Lower leg skin (tissue), 3 donors: ENCODE measurements around the gene SH3RF3.

ENCODE experiments used
- POLR2A ChIP-seq, 2 donors: fragments of 450-650 bp; IDR thresholded peaks; one replicate each; pipeline ENCODE4 v1.6.1; 2016 to 2017; ENCODE audit warnings: antibody characterized with exemption in 2 of 2, mild to moderate bottlenecking in 1 of 2, moderate library complexity in 1 of 2
- TF ChIP-seq, protein P1 (sequence below), 3 donors: fragments of 450-650 bp; IDR thresholded peaks; one replicate each; pipeline ENCODE4 v1.5.1; 2016; ENCODE audit warnings: antibody characterized with exemption in 3 of 3, mild to moderate bottlenecking in 3 of 3, moderate library complexity in 2 of 3

DNA sequence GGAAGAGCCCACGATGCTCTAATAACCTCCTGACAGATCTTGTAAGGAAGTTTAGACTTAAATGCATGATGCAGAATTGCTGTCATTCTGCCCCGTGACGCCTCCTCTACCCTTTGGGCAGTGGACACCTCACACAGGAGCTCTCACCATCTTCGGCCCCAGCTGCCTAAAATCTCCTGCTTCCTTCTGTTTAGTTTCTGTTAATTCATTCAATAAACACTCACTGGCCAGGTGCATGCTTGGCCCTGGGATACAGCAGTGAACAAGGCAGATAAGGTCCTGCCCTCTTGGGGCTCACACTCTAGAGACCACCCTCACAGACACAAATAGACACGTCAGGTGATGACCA is 403.7 kb downstream of the SH3RF3 start:
- TF ChIP-seq, protein P1, sequence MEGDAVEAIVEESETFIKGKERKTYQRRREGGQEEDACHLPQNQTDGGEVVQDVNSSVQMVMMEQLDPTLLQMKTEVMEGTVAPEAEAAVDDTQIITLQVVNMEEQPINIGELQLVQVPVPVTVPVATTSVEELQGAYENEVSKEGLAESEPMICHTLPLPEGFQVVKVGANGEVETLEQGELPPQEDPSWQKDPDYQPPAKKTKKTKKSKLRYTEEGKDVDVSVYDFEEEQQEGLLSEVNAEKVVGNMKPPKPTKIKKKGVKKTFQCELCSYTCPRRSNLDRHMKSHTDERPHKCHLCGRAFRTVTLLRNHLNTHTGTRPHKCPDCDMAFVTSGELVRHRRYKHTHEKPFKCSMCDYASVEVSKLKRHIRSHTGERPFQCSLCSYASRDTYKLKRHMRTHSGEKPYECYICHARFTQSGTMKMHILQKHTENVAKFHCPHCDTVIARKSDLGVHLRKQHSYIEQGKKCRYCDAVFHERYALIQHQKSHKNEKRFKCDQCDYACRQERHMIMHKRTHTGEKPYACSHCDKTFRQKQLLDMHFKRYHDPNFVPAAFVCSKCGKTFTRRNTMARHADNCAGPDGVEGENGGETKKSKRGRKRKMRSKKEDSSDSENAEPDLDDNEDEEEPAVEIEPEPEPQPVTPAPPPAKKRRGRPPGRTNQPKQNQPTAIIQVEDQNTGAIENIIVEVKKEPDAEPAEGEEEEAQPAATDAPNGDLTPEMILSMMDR (IDR thresholded peaks at IDR 0.05) = no peak
- TF ChIP-seq POLR2A (IDR thresholded peaks at IDR 0.05) = no peak
